ENCODE data around the gene MAGEA8. TPM values are rescaled to one million over a fixed set of nuclear protein-coding genes. Genes with fewer than 3 reads are reported as not detected.
"Not testable (repeated sequence)": the region's sequence is repeated elsewhere in the genome, so short reads cannot be mapped to it uniquely, and the experiment has no call there.

Gene MAGEA8
- total RNA-seq (2021) (not detected in 2 replicates), Bru-seq, nascent RNA (not detected), BruChase-seq, experiment 1, labeled RNA remaining after a 2-hour chase (not detected), BruChase-seq, experiment 2, labeled RNA remaining after a 6-hour chase (not detected)
- long read RNA-seq, result 0 reads

- intact Hi-C loops (cut with micrococcal nuclease; ENCODE audit: unreplicated experiment), result no loop called here
- TF ChIP-seq EZH2 (IDR thresholded peaks at IDR 0.05; ENCODE audit: borderline replicate concordance, low read depth, low read length, poor library complexity, severe bottlenecking) (no peak), CTCF (conservative IDR thresholded peaks at IDR 0.05; ENCODE audit: low read depth, low read length) (peak; percentile 42)
- POLR2A ChIA-PET (ENCODE audit: low non-redundant PET), result no interaction called here
- no peaks in the 10 kb centered on the region for H3K36me3 ChIP-seq (ENCODE audit: insufficient read depth, low read length, poor library complexity, severe bottlenecking)
- H3K27ac ChIP-seq (ENCODE audit: low read depth, low read length, poor library complexity, severe bottlenecking), result no peak within 1 kb of the TSS
- H3K4me1 ChIP-seq (ENCODE audit: insufficient read depth, low read length, poor library complexity, severe bottlenecking), result no peaks in the 10 kb centered on the region
- DNase-seq (ENCODE audit: low spot score), result peak; percentile 2
- H3K4me3 ChIP-seq (ENCODE audit: low read depth, low read length, poor library complexity, severe bottlenecking), result no peak within 1 kb of the TSS
- no TSS peak for BruUV-seq (replicated peaks)
- H3K9me3 ChIP-seq (ENCODE audit: low read depth, low read length, poor library complexity, severe bottlenecking), result no peaks in the 10 kb centered on the region
- no peaks in the 10 kb centered on the region for H3K27me3 ChIP-seq (replicated peaks; ENCODE audit: insufficient read depth, low read depth, low read length, poor library complexity)
- CTCF ChIA-PET, result interaction anchor here (0.7 kb wide), 1 partner anchor 834 kb away, joined by 3 read pairs; no protein-coding TSS in a partner anchor
Measured at GRCh38 chrX:149881081-149881711, at the start of gene MAGEA8. TSS of gene MAGEA8 (plus strand) at chrX:149881183. CDS start at chrX:149884273, 3,090 bp downstream.

GRCh38 chrX:149831473-149831872, 49.5 kb upstream of the MAGEA8 start:
- Histone ChIP-seq H3K27ac (ENCODE audit: low read depth, low read length, poor library complexity, severe bottlenecking) (no peak overlapping the region), H3K9me3 (ENCODE audit: low read depth, low read length, poor library complexity, severe bottlenecking) (no peaks in the 10 kb centered on the region), H3K27me3 (replicated peaks; ENCODE audit: insufficient read depth, low read depth, low read length, poor library complexity) (no peaks in the 10 kb centered on the region), H3K4me3 (ENCODE audit: low read depth, low read length, poor library complexity, severe bottlenecking) (no peak overlapping the region), H3K36me3 (ENCODE audit: insufficient read depth, low read length, poor library complexity, severe bottlenecking) (no peaks in the 10 kb centered on the region), H3K4me1 (ENCODE audit: insufficient read depth, low read length, poor library complexity, severe bottlenecking) (no peaks in the 10 kb centered on the region)
- no peak for DNase-seq (ENCODE audit: low spot score)
- TF ChIP-seq EZH2 (IDR thresholded peaks at IDR 0.05; ENCODE audit: borderline replicate concordance, low read depth, low read length, poor library complexity, severe bottlenecking) (no peak), CTCF (conservative IDR thresholded peaks at IDR 0.05; ENCODE audit: low read depth, low read length) (no peak)
- no TSS peak for BruUV-seq (replicated peaks)
- CTCF ChIA-PET, result no interaction called here
- POLR2A ChIA-PET (ENCODE audit: low non-redundant PET), result no interaction called here
- intact Hi-C loops (cut with micrococcal nuclease; ENCODE audit: unreplicated experiment), result no loop called here

- POLR2A ChIA-PET (ENCODE audit: low non-redundant PET); H3K36me3 ChIP-seq (ENCODE audit: insufficient read depth, low read length, poor library complexity, severe bottlenecking); CTCF ChIA-PET; H3K27me3 ChIP-seq (replicated peaks; ENCODE audit: insufficient read depth, low read depth, low read length, poor library complexity); BruUV-seq (replicated peaks); H3K9me3 ChIP-seq (ENCODE audit: low read depth, low read length, poor library complexity, severe bottlenecking); H3K27ac ChIP-seq (ENCODE audit: low read depth, low read length, poor library complexity, severe bottlenecking); DNase-seq (ENCODE audit: low spot score); H3K4me1 ChIP-seq (ENCODE audit: insufficient read depth, low read length, poor library complexity, severe bottlenecking); intact Hi-C loops (cut with micrococcal nuclease; ENCODE audit: unreplicated experiment); H3K4me3 ChIP-seq (ENCODE audit: low read depth, low read length, poor library complexity, severe bottlenecking): not testable (repeated sequence)
Measured at GRCh38 chrX:149836728-149837127, 44.3 kb upstream of the MAGEA8 start.

- no peak for TF ChIP-seq EZH2 (IDR thresholded peaks at IDR 0.05; ENCODE audit: borderline replicate concordance, low read depth, low read length, poor library complexity, severe bottlenecking)
- TF ChIP-seq CTCF (conservative IDR thresholded peaks at IDR 0.05; ENCODE audit: low read depth, low read length), result no peak
- H3K9me3 ChIP-seq (ENCODE audit: low read depth, low read length, poor library complexity, severe bottlenecking), result no peaks in the 10 kb centered on the region
- peaks cover 4% of the 10 kb centered on the region for H3K27me3 ChIP-seq (replicated peaks; ENCODE audit: insufficient read depth, low read depth, low read length, poor library complexity)
- H3K4me1 ChIP-seq (ENCODE audit: insufficient read depth, low read length, poor library complexity, severe bottlenecking), result no peaks in the 10 kb centered on the region
- ChIA-PET POLR2A (ENCODE audit: low non-redundant PET) (interaction anchor here (0.6 kb wide), 1 partner anchor 11 kb away, joined by 6 read pairs; no protein-coding TSS in a partner anchor), CTCF (no interaction called here)
- DNase-seq (ENCODE audit: low spot score), result no peak
- H3K4me3 ChIP-seq (ENCODE audit: low read depth, low read length, poor library complexity, severe bottlenecking), result no peak overlapping the region
- no peak overlapping the region for H3K27ac ChIP-seq (ENCODE audit: low read depth, low read length, poor library complexity, severe bottlenecking)
- H3K36me3 ChIP-seq (ENCODE audit: insufficient read depth, low read length, poor library complexity, severe bottlenecking), result no peaks in the 10 kb centered on the region
- intact Hi-C loops (cut with micrococcal nuclease; ENCODE audit: unreplicated experiment), result no loop called here
- no TSS peak for BruUV-seq (replicated peaks)
Measured at GRCh38 chrX:149837167-149837566, 43.8 kb upstream of the MAGEA8 start.
